ENCODE results near the gene CSRP1.

CSRP1 gene

DNA sequence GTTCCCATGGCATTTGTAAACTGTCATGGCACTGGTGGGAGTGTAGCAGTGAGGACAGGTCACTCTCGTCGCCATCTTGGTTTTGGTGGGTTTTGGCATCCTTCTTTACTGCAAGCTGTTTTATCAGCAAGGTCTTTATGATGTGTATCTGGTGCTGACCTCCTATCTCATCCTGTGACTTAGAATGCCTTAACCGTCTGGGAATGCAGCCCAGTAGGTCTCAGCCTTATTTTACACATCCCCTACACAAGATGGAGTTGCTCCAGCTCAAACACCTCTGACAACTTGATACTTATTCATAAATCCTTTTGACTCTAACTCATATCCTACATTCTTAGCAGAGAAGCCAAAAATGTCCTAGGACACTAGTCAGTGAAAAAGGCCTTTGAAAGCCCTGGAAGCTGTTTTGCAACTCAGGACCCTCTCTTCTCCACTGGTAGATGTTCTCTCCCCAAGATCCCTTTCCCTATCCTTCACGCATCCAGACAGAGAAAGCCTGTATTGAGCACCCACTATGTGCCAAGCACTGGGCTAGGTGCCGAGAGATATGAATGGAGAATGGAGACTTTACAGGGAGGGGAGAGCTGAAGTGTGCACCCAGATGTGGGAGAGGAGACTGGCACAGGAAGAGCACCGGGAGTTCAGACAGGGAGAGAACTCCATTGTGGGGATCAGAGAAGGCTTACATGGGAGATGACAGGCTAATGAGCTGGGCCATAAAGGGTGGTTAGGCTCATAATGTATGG lies 6.7 kb upstream of the CSRP1 start:
- peak in 1 of 56 donors; percentile 37 for DNase-seq

DNA sequence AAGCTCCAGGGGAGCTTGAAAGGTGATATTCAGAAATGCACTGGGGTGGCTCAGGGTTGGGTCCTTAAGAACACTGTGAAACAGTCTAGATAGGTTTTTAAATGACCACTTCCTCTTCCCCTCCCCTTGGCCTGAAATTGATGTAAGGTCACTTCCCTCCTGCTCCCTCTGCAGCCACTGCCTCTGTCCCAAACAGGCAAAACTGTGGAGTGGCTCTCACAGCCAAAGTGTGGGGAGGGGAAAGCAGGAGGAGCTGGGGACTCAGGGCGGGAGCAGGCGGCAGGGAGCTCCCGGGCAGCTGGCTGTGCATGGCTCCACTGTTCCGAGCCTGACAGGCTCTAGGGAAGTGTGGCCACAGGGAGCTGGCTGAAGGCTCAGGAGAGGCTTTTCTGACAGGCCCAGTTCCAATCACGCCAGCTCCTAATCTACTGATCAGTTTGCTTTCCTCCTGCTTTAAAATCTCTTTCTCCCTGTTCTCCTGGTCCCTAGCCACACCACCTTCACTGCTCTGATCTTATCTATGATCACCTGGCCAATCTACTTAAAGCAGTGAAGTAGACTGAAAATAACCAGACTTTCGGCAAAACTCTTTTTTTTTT lies 5.1 kb upstream of the CSRP1 start:
- DNase-seq = peak in 49 of 56 donors; percentile 20 to 82 (median 53)

DNA sequence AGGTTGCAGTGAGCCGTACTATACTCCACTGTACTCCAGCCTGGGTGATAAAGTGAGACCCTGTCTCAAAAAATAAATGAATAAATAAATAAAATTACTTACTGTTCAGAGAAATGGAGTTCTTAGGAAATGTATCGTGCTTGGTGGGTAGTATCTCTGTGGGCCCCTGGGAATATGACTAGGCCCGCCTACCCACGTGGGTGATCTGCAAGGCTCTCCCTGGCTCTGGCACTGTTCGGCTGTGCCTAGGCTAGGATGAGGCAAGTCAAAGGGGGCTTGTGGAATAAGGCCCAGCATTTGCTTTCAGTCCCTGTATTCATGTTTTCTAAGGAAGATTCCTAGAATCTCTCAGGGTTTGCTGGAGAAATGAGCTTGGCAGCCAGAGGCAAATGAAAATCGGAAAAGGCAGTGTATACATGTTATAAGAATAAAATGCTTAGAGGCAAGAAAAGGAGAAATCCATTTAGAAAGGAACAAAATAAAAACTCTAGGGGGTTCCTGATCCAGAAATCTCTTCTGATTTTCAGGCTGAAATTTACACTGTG lies 4.5 kb upstream of the CSRP1 start:
- no peak for DNase-seq

DNA sequence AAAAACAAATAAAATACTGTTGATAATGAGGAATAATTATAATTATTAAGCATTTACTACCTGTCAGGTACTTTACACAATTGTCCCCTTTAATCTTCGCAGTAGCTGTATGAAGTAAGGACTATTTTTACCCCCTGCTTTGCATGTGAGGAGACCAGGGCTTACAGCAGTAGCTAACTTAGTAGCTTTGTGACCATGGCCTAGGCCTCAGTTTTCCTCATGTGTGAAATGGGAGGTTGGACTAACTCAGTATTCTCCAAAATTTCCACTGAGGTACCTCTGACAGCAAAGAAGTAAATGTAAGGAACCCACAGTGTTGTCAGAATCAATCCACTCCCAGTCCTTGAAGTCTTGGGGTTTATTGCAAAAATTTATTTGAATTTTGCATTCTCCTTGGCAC lies 3.8 kb upstream of the CSRP1 start:
- no peak for DNase-seq

DNA sequence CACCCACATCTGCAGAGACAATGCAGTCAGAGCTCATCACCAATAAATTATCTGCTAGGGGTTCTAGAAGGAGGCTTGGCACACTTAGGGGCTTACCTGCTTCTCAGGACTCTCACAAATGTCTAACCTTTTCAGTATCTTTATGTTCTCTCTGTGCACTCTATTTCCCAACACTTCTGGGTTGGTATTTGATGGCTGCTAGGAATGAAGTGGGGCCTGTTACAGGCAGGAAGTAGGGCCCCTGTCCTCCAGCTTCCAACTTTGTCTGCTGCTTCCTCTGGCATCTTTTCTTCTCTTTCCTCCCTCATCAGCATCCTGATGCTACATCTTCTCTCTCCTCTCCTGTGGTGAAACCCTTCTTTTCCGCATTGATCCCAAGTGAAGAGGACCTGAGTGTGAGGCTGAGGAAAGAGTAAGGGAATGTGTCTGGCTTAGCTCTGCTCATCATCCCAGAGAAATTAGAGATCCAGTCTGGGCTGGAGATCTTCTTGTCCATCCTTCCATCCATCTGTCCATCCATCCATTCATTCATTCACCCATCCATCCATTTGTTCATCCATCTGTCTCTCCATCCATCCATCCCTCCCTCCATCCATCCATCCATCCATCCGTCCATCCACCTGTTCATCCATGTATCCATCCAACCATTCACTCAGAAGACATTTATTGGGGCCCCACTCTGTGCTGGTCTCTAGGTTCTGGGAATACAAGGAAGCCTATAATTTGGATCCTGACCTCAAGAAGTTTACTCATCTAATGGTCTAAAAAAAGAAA lies 2.9 kb upstream of the CSRP1 start:
- no peak for DNase-seq

DNA sequence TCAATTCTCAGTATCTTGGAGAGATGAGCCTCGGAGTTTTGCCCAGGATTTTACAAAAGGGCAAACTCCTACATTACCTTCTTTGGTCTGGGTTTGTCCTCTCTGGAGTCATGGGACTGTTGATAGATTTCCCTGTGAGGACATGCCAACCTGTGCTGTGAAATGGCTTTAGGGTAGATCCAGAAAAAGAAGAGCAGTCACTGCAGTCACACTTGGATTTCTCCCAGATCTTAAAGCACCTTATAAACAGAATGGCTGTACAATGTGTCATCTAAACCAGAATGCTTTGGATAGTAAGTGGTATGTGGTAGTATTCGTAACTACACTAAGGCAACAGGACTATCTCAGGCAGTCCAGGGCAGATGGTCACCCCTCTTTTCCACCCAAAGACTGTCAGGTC lies 1.9 kb upstream of the CSRP1 start:
- DNase-seq = no peak

DNA sequence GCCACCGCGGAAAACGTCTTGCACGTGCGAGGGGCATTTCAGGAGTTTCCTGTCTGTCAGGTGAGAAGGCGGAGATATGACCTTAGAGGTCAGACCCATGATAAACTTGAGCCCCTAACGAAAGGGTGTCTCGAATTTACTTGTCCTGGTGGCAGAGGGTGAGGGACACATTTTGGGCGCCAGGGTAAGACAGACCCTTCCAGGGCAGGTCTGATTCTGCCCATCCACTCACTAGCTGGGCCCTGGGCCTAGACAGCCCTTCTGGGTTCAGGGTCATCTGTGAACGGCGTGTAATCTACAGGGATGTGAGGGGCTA lies 395 bp upstream of the CSRP1 start:
- DNase-seq = no peak

DNA sequence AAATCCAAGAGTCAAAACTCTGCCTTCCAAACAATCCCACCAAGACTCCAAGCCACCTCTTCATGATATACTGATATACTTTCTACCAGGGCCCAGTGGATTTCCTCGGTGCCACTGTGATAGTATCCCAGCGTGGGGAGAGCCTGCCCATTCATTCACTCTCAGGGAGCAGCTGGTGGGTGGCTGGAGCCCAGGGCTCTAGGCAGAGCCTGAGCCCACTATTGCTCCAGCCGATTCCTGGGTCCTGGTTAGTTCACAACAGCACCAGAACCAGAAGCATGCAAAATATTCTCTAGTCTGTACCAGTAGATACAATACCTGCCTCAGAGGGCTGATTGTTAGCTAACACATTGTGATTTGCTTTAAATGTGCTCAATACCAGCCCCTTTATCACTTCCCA lies 831 bp downstream of the CSRP1 start:
- peak in 6 of 56 donors; percentile 19 to 44 (median 34) for DNase-seq

DNA sequence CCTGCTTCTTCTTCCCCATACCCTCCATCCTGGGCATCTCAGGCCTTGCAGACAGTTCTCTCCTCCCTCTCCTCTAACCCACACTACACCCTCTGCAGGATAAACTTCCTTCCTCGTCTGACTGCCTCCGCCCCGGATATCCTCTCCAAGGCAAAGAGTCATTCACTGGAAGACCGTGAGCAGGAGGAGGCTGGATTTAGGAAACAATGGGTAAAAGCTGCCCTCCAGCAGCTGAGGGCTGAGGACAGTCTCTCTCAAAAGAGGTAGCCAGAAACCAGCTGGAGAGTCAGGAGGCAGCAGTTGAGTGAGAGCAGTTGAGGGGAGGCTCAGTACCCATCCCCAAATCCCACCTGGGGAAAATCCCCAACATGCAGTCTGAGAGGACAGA lies 1.4 kb downstream of the CSRP1 start:
- DNase-seq = no peak

DNA sequence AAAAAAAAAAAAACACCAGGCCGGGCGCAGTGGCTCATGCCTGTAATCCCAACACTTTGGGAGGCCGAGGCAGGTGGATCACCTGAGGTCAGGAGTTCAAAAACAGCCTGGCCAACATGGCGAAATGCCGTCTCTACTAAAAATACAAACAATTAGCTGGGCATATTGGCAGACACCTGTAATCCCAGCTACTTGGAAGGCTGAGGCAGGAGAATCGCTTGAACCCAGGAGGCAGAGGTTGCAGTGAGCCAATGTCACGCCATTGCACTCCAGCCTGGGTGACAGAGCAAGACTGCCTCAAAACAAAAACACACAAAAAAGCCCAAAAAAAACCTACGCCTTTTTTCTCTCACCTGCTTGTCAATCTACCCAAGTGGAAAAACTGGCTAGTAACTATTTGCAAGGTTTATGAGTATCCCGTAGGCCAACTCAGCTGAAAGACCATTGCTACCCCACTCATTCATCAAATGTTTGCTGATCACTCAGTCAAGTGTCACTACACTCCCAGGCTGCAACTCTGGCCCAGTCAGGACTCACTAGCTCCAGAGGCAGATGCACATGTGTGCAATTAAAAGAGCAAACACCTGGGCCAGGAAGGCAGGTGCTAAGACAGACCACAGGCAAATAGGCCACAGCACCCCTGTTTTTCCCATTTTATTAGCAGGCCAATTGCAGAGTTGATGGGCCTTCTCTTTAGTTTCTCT lies 2.0 kb downstream of the CSRP1 start:
- DNase-seq = no peak

DNA sequence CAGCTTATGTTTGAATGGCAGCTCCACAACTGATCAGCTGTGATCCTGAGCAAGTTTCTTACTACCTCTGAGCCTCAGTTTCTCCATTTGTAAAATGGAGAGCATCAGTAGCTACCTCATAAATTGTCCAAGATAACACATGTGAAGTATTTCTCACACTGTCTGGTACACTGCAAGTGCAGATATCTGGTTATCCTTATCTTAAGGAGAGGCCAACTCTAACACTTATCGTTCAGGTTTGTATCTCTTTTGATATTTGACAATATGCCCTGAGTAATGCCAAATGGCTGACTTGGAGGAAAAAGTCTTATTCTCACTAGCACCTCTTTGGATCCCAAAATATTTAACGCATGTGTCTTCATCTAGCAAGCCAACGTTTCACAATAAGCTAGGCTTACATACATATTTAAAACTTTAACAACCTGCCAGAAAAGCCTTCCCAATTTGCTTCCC lies 2.7 kb downstream of the CSRP1 start:
- DNase-seq = no peak

DNA sequence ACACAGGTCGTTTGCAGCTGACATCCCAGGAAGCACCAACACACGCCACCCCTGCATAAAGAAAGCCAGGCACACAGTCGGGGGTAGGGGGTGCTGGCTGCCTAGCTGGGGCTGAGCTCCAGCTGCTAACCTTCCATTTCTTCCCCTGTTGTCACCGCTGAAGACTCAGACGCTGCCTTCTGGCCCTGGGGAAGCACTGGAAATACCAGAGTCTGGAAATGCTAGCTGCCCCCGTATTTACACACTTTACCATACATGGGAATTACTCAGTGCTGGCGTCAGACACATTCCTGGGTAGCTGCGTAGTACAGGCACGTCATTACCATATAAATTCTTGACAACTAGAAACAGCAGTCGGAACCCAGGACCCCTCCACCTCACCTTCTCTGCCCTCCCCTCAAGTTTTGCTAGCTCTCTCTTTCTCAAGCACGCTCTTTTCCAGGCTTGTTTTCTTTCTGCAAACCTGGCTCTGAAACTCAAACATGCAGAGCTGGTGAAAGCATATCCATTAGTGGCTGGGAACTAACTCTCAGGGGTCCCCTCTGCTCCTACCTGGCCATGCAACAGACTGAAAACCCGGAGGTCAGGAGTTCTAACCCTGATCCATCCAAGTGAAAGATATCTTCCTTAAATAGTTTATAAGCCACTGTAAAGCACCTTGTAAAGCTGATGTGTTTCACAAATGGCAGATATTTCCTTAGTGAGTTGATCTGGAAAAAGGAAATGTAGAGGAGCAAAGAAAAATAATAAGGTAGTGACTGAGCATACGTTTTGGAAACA lies 3.3 kb downstream of the CSRP1 start:
- DNase-seq = peak in 1 of 56 donors; percentile 24

DNA sequence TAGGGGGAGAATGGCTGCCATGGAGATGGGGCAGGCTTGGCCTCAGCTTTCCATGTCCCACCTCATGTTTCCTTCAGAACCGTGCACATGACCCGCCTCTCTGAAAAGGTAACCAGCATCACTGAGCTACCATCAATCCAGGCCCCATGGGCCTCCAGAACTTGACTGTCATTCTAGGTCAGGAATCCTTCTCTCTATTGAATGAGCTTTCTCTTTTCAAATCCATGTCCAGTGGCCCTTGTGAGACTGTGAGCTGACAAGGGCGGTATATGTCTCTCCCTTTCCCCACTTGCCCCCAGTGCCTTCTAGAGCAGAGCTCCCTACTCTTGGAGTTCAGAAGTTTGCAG lies 4.4 kb downstream of the CSRP1 start:
- no peak for DNase-seq

DNA sequence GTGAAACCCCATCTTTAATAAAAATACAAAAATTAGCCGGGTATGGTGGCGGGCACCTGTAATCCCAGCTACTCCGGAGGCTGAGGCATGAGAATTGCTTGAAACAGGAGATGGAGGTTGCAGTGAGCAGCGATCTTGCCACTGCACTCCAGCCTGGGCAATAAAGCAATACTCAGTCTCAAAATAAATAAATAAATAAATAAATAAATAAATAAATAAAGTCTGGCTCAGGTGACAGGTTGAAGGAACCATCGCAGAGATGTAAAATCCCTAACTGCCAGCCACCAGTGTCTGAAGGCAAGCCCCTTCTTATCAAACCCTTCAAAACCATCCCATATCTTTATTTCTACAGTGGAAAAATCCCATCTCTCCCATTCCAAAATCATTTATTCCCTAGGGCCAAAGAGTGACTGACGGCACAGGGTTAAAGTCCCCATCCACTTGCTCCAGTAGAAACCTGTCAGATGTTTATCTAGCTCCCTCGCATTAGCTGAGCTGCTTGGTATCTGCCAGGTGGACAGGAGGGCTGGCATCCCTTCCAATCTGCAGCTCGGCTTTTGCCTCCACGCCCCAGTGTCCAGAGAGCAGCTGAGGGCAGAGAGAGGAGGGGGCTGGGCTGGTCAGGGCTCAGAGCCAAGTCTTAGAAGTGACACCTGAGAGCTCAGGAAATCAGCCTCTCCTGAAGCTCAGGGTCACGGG lies 5.0 kb downstream of the CSRP1 start:
- DNase-seq = no peak

DNA sequence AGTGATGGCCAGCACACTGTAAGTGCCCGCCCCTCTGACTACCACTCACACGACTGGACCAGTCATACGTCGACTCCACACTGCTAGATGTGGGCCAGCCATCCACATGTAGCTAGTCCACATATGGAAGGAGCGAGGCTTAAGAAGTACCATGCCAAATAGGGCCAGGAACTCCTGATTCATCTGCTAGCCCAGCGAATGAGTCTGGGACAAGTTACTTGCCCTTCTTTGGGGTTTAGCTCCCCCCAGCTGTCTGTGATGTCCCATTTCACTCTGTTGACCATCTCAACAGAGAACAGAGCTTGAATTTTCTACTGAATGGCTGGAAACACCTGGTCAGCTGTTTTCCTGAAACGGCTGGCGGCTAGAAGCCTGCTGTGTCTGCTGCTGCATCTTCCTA lies 5.8 kb downstream of the CSRP1 start:
- DNase-seq = no peak

DNA sequence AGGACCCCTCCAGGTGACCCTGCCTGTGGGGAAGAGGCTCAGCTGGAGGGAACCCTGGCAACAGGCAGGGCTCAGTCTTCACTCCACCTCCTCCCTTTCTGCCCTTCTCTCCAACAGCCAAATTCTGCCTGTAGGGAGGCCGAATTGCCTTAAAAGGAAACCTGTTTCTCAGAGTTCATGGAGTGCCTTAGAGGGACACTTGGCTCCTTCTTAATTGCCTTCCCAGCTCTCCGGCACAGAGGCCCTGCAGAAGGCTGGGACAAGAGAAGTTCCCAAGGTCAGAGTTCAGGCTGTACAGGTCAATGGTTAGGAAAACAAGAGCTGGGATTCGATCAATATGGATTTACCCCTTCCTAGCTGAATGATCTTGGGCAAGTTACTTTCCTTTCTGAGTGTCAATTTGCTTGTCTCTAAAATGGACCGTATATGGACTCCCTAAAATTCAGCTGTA lies 6.2 kb downstream of the CSRP1 start:
- DNase-seq = peak in 16 of 56 donors; percentile 43 to 88 (median 71)

DNA sequence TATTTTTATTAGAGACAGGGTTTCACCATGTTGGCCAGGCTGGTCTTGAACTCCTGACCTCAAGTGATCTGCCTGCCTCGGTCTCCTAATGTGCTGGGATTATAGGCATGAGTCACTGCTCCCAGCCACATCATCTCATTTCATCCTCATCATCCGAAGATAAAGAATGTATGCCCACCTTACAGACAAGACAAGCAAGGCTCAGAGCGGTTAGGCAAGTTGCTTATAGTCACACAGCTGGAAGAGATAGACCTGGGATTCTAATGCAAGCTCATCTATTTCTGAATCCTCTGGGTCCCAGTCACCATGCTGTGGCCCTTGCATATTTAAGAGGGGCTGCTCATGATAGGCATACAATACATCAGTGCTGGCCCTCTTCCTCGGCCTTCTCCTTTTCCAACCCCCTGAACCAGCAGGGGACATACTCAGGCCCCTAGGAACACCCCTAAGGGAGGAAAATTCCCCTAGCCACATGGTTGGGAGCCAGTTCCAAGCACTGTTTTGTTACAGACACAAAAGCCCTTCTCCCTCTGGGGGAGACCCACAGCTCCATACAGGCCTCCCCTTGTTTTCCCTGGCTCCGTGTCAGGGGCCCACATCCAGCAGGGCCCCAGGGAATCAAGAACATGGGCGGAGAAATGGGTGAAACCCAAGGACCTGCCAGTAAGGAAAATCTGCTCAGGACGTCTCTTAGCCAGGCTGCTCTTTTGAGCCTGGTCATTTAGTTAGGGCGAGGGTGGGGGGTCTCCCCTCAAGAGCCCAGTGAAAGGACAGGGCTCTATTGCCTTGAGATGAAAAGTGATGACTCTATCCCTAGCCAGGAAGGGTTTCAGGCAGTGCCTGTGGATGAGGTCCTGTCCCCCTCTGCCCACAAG lies 6.9 kb downstream of the CSRP1 start:
- peak in 53 of 56 donors; percentile 39 to 93 (median 78) for DNase-seq

DNA sequence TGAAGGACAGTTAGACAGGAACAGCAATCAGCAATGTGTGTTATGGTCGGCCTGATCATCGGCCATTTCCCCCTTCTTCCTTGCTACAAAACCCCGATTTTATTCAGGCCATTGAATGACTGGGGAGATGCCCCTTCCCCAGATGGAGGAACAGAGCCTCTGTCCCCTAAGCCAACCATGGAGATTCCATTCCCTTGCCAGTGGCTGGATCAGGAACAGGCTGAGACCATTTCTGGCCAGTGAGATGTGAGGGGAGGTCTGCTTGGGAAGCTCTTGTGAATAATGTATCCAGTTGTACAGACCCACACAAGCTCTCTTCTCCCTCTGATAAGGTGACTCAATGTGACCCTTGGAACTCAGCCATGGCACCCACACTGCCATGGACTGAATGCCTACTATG lies 7.7 kb downstream of the CSRP1 start:
- peak in 1 of 56 donors; percentile 19 for DNase-seq

DNA sequence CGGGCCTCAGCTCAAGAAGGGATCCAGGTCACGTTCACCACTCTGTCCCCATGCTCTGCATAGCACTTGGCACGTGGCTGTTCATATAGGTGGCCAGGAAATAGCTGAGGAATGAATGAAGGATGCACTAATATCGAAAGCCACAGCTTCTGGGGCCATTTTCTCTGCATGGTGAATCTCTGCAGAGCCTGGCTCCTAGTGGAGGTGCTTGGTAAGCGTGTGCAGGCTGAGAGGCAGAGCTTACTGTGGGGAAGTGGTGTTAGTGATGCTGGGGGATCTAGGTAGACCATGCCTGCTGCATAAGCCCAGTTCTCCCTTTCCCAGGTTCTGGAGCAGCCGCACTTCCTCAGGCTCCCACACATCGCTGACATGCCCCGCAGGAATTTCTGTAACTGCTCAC lies 8.3 kb downstream of the CSRP1 start:
- DNase-seq = no peak

Measured in amygdala (tissue), 56 donors.